Neural cell (in vitro differentiated cells): ENCODE data around the gene PLCL1. TPM values are rescaled to one million over a fixed set of nuclear protein-coding genes. Genes with fewer than 3 reads are reported as not detected.

ENCODE experiments used
- H2AFZ ChIP-seq: fragments of 200-600, 300-800 bp; sonication (generic), shearing (Covaris generic); 2 replicates; pipeline ENCODE4 v1.6.0; 2014; ENCODE audit warnings: low read depth, mild to moderate bottlenecking, antibody characterized with exemption, low read length, moderate library complexity
- H3F3A ChIP-seq: fragments of 200-600 bp; shearing (Covaris generic); 2 replicates; pipeline ENCODE4 v1.6.1; 2016; ENCODE audit warnings: mild to moderate bottlenecking, moderate library complexity, mixed read lengths, antibody characterized with exemption, low read length; ENCODE audit not compliant: insufficient read depth, poor library complexity, severe bottlenecking
- H3K27ac ChIP-seq: fragments of 200-600, 300-800 bp; sonication (generic), shearing (Covaris generic); 2 replicates; pipeline ENCODE4 v1.5.1; 2014; ENCODE audit warnings: mild to moderate bottlenecking, low read length, moderate library complexity
- H3K27me3 ChIP-seq: fragments of 300-800, 200-600 bp; sonication (generic), shearing (Covaris generic); 2 replicates; pipeline ENCODE4 v1.6.0; 2014; ENCODE audit warnings: mild to moderate bottlenecking, low read depth, low read length, moderate library complexity; ENCODE audit not compliant: insufficient read depth
- H3K36me3 ChIP-seq: fragments of 300-800, 200-600 bp; sonication (generic), shearing (Covaris generic); 2 replicates; pipeline ENCODE4 v1.5.1; 2014; ENCODE audit warnings: mild to moderate bottlenecking, antibody characterized with exemption, low read length, moderate library complexity; ENCODE audit not compliant: insufficient read depth
- H3K4me2 ChIP-seq: fragments of 300-800, 200-600 bp; sonication (generic), shearing (Covaris generic); 2 replicates; pipeline ENCODE4 v1.6.0; 2014; ENCODE audit warnings: mild to moderate bottlenecking, low read length
- H3K4me3 ChIP-seq: fragments of 300-800, 200-600 bp; sonication (generic), shearing (Covaris generic); 2 replicates; pipeline ENCODE4 v1.5.1; 2014; ENCODE audit warnings: mild to moderate bottlenecking, low read length, moderate library complexity
- H3K79me2 ChIP-seq: fragments of 200-600 bp; shearing (Covaris generic); replicated peaks from 2 replicates; pipeline ENCODE4 v1.6.0; 2014; ENCODE audit warnings: mild to moderate bottlenecking, low read length, moderate library complexity; ENCODE audit not compliant: insufficient read depth
- H3K9ac ChIP-seq: fragments of 300-800, 200-600 bp; sonication (generic), shearing (Covaris generic); 2 replicates; pipeline ENCODE4 v1.6.1; 2016; ENCODE audit warnings: mild to moderate bottlenecking, low read length, mixed read lengths
- H3K9me2 ChIP-seq: fragments of 200-600 bp; shearing (Covaris generic); 2 replicates; pipeline ENCODE4 v1.6.1; 2016; ENCODE audit warnings: mild to moderate bottlenecking, low read length, mixed read lengths; ENCODE audit not compliant: insufficient read depth
- H3K9me3 ChIP-seq: fragments of 200-600, 300-800 bp; sonication (generic), shearing (Covaris generic); 2 replicates; pipeline ENCODE4 v1.6.1; 2016; ENCODE audit warnings: mild to moderate bottlenecking, mixed run types, low read length, moderate library complexity, mixed read lengths
- H4K20me1 ChIP-seq: fragments of 200-600 bp; shearing (Covaris generic); 2 replicates; pipeline ENCODE4 v1.6.1; 2016; ENCODE audit warnings: mild to moderate bottlenecking, mixed run types; ENCODE audit not compliant: insufficient read depth
- EP300 ChIP-seq: fragments of 450-650 bp; conservative IDR thresholded peaks from 2 replicates; pipeline ENCODE4 v1.6.1; 2014; ENCODE audit warnings: antibody characterized with exemption, mild to moderate bottlenecking, moderate library complexity; ENCODE audit not compliant: poor library complexity, severe bottlenecking
- EZH2 ChIP-seq: fragments of 200-600, 300-800 bp; shearing (Covaris generic), sonication (generic); IDR thresholded peaks from 2 replicates; pipeline ENCODE4 v1.6.1; 2014; ENCODE audit warnings: antibody characterized with exemption, low read length, borderline replicate concordance, mild to moderate bottlenecking; ENCODE audit not compliant: insufficient read depth, poor library complexity, severe bottlenecking
- MXI1 ChIP-seq: fragments of 450-650 bp; conservative IDR thresholded peaks from 2 replicates; pipeline ENCODE4 v1.6.1; 2014; ENCODE audit warnings: antibody characterized with exemption, mild to moderate bottlenecking; ENCODE audit not compliant: poor library complexity, severe bottlenecking
- POLR2AphosphoS5 ChIP-seq: IDR thresholded peaks from 2 replicates; pipeline ENCODE4 v1.6.1; 2012
- RAD21 ChIP-seq: fragments of 450-650 bp; conservative IDR thresholded peaks from 2 replicates; pipeline ENCODE4 v1.6.1; 2014; ENCODE audit warnings: antibody characterized with exemption, mild to moderate bottlenecking, moderate library complexity
- SMC3 ChIP-seq: fragments of 450-650 bp; conservative IDR thresholded peaks from 2 replicates; pipeline ENCODE4 v1.6.1; 2014; ENCODE audit warnings: antibody characterized with exemption, mild to moderate bottlenecking, moderate library complexity; ENCODE audit not compliant: poor library complexity
- TAF1 ChIP-seq: IDR thresholded peaks from 2 replicates; pipeline ENCODE4 v1.6.1; 2012; ENCODE audit warnings: low read depth
- polyA plus RNA-seq: library from polyadenylated mRNA; depleted of rRNA; stranded (reverse); fragments of >200 nt; gene quantifications from 2 replicates; pipeline ENCODE4 v1.2.3, GENCODE V29; 2014
- TF ChIP-seq, protein P1 (sequence below): fragments of 450-650 bp; IDR thresholded peaks from 2 replicates; pipeline ENCODE4 v1.5.1; 2014; ENCODE audit warnings: antibody characterized with exemption, mild to moderate bottlenecking, moderate library complexity; ENCODE audit not compliant: poor library complexity, severe bottlenecking
- TF ChIP-seq, protein P2 (sequence below): IDR thresholded peaks from 2 replicates; pipeline ENCODE4 v1.6.1; 2012; ENCODE audit warnings: borderline replicate concordance

Gene PLCL1
- polyA plus RNA-seq, 1 donor from 2014 or later, result 6.8 TPM

DNA sequence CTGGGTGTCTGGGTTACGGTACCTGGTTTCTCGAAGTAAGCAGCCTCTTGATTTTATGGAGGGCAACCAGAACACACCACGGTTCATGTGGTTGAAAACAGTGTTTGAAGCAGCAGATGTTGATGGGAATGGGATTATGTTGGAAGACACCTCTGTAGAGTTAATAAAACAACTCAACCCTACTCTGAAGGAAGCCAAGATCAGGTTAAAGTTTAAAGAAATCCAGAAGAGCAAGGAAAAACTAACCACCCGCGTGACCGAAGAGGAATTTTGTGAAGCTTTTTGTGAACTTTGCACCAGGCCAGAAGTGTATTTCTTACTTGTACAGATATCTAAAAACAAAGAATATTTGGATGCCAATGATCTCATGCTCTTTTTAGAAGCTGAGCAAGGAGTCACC lies 279.8 kb downstream of the PLCL1 start:
- Histone ChIP-seq H3K79me2 (no peaks in the 10 kb centered on the region), H3K9me2 (no peaks in the 10 kb centered on the region), H3K36me3 (no peaks in the 10 kb centered on the region), H3K9ac (no peak overlapping the region), H3K27ac (no peak overlapping the region), H3F3A (no peaks in the 10 kb centered on the region), H2AFZ (no peak overlapping the region), H3K9me3 (no peaks in the 10 kb centered on the region), H4K20me1 (no peaks in the 10 kb centered on the region), H3K27me3 (no peaks in the 10 kb centered on the region), H3K4me3 (no peak overlapping the region), H3K4me2 (no peak overlapping the region)
- TF ChIP-seq EP300, result no peak
- TF ChIP-seq POLR2AphosphoS5, result no peak
- TF ChIP-seq, protein P1, sequence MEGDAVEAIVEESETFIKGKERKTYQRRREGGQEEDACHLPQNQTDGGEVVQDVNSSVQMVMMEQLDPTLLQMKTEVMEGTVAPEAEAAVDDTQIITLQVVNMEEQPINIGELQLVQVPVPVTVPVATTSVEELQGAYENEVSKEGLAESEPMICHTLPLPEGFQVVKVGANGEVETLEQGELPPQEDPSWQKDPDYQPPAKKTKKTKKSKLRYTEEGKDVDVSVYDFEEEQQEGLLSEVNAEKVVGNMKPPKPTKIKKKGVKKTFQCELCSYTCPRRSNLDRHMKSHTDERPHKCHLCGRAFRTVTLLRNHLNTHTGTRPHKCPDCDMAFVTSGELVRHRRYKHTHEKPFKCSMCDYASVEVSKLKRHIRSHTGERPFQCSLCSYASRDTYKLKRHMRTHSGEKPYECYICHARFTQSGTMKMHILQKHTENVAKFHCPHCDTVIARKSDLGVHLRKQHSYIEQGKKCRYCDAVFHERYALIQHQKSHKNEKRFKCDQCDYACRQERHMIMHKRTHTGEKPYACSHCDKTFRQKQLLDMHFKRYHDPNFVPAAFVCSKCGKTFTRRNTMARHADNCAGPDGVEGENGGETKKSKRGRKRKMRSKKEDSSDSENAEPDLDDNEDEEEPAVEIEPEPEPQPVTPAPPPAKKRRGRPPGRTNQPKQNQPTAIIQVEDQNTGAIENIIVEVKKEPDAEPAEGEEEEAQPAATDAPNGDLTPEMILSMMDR, result no peak
- no peak for TF ChIP-seq EZH2
- no peak for TF ChIP-seq MXI1
- no peak for TF ChIP-seq RAD21
- TF ChIP-seq, protein P2, sequence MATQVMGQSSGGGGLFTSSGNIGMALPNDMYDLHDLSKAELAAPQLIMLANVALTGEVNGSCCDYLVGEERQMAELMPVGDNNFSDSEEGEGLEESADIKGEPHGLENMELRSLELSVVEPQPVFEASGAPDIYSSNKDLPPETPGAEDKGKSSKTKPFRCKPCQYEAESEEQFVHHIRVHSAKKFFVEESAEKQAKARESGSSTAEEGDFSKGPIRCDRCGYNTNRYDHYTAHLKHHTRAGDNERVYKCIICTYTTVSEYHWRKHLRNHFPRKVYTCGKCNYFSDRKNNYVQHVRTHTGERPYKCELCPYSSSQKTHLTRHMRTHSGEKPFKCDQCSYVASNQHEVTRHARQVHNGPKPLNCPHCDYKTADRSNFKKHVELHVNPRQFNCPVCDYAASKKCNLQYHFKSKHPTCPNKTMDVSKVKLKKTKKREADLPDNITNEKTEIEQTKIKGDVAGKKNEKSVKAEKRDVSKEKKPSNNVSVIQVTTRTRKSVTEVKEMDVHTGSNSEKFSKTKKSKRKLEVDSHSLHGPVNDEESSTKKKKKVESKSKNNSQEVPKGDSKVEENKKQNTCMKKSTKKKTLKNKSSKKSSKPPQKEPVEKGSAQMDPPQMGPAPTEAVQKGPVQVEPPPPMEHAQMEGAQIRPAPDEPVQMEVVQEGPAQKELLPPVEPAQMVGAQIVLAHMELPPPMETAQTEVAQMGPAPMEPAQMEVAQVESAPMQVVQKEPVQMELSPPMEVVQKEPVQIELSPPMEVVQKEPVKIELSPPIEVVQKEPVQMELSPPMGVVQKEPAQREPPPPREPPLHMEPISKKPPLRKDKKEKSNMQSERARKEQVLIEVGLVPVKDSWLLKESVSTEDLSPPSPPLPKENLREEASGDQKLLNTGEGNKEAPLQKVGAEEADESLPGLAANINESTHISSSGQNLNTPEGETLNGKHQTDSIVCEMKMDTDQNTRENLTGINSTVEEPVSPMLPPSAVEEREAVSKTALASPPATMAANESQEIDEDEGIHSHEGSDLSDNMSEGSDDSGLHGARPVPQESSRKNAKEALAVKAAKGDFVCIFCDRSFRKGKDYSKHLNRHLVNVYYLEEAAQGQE, result no peak
- no peak for TF ChIP-seq TAF1
- no peak for TF ChIP-seq SMC3

DNA sequence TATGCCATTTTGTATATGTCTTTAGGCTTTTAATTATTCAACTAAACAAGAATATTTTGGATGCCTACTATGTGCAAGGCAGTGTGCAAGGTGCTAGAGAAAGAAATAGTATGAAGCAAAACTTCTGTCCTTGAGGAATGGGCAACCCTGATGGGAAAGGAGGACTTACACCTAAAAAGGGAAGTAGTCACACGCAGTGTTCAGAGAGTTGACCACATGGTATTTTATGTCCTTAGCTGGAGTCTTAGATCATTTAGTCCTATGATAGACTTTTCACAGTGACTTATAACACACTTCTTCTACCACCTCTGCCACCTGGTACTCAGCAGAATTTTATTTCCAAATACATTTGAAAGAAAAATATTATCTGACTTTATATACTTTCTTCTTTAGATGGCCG lies 291.6 kb downstream of the PLCL1 start:
- Histone ChIP-seq H3K9me2 (no peaks in the 10 kb centered on the region), H3K4me2 (no peak overlapping the region), H3K4me3 (no peak overlapping the region), H3K36me3 (no peaks in the 10 kb centered on the region), H3K27ac (no peak overlapping the region), H4K20me1 (no peaks in the 10 kb centered on the region), H3K79me2 (no peaks in the 10 kb centered on the region), H3F3A (no peaks in the 10 kb centered on the region), H3K9ac (no peak overlapping the region), H2AFZ (no peak overlapping the region), H3K9me3 (no peaks in the 10 kb centered on the region), H3K27me3 (no peaks in the 10 kb centered on the region)
- no peak for TF ChIP-seq EP300
- TF ChIP-seq SMC3, result no peak
- TF ChIP-seq POLR2AphosphoS5, result no peak
- TF ChIP-seq EZH2, result no peak
- TF ChIP-seq RAD21, result no peak
- TF ChIP-seq, protein P2, result no peak
- TF ChIP-seq MXI1, result no peak
- TF ChIP-seq, protein P1, result no peak
- no peak for TF ChIP-seq TAF1
